Left lung (tissue), 10 donors: ENCODE data around the gene SDK1. TPM values are rescaled to one million over a fixed set of nuclear protein-coding genes. Genes with fewer than 3 reads are reported as not detected.

Experiments used
- ATAC-seq: fragments of 200-7000 bp; cut with Tn5 transposase; one replicate; pipeline ENCODE4 v1.9.1; 2020; ENCODE audit warnings: moderate library complexity
- DNase-seq, 4 donors: peaks; one replicate each; pipeline ENCODE4 v3.0.0-alpha.2; 2013 to 2020
- H3K27ac ChIP-seq, 2 donors: fragments of 200-600 bp; sonication (generic) in 1 of 2; one replicate each; pipeline versions ENCODE4 v1.5.0 to v1.8.0; 2020 to 2021
- H3K27me3 ChIP-seq, 2 donors: fragments of 200-600 bp; sonication (generic) in 1 of 2; one replicate each; pipeline versions ENCODE4 v1.5.0 to v1.8.0; 2020 to 2021
- H3K36me3 ChIP-seq, 2 donors: fragments of 200-600 bp; sonication (generic) in 1 of 2; one replicate each; pipeline versions ENCODE4 v1.5.0 to v1.8.0; 2020 to 2021
- H3K4me1 ChIP-seq, 2 donors: fragments of 200-600 bp; one replicate each; pipeline ENCODE4 v1.8.0; 2021
- H3K4me3 ChIP-seq, 2 donors: fragments of 200-600 bp; sonication (generic) in 1 of 2; one replicate each; pipeline versions ENCODE4 v1.5.0 to v1.8.0; 2020 to 2021; ENCODE audit warnings: mild to moderate bottlenecking in 1 of 2
- H3K9me3 ChIP-seq, 2 donors: fragments of 200-600 bp; sonication (generic) in 1 of 2; one replicate each; pipeline versions ENCODE4 v1.5.0 to v1.8.0; 2020 to 2021
- intact Hi-C, 2 donors: fragments of 100-400 bp; cut with DNase I; formaldehyde crosslinking; loops; one replicate each; pipeline versions ENCODE4 v1.11.2 to v1.14.2; 2022
- polyA plus RNA-seq, 6 donors: library from polyadenylated mRNA; unstranded; fragments of 120-200 nt; gene quantifications; one replicate each; pipeline ENCODE4 v1.2.1, GENCODE V29; 2013; ENCODE audit not compliant: insufficient read length in 6 of 6
- total RNA-seq, 2 donors: library from RNA; stranded (reverse); fragmentation: NEBNext Ultra II Directional; extraction: Animal tissue kit (Norgen Biotek cat#: 25700); gene quantifications; one replicate each; pipeline ENCODE4 v1.2.1, GENCODE V29; 2021
- TF ChIP-seq, protein P1 (sequence below), 2 donors: fragments of 200-600 bp; sonication (generic) in 1 of 2; IDR thresholded peaks; one replicate each; pipeline versions ENCODE4 v1.5.0 to v1.8.0; 2021; ENCODE audit warnings: antibody characterized with exemption in 2 of 2
- donor health status: DM: no; HTN: yes; CAD: no.
- donor health status: DM: no; HTN: no; CAD: no.

SDK1 gene
- total and polyA plus RNA-seq, 8 donors, result 5.5 to 17.6 (median 13.0) TPM

DNA sequence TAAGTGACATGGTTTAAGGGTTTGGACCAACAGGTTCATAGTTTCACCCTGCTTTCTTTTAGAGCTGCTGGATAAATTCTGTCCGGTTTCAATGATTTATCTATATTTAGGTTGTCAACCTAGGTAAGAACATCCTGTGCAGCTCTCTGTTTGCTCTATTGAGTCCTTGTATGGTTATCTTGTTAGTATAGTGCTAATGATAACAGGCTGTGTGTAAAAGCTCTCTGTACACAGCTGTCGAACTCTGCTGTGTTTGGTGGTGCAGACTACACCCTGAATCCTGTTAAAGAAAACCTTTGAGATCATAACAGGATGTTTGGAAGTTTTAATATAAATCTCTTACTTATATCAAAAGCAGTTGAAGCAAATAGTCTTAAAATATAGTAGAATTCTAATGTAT is 219.2 kb downstream of the SDK1 start:
- H3K27me3 ChIP-seq, result no peaks in the 10 kb centered on the region
- intact Hi-C loops, result no loop called here
- no peaks in the 10 kb centered on the region for H3K4me1 ChIP-seq
- H3K27ac ChIP-seq, result no peak overlapping the region
- TF ChIP-seq, protein P1, sequence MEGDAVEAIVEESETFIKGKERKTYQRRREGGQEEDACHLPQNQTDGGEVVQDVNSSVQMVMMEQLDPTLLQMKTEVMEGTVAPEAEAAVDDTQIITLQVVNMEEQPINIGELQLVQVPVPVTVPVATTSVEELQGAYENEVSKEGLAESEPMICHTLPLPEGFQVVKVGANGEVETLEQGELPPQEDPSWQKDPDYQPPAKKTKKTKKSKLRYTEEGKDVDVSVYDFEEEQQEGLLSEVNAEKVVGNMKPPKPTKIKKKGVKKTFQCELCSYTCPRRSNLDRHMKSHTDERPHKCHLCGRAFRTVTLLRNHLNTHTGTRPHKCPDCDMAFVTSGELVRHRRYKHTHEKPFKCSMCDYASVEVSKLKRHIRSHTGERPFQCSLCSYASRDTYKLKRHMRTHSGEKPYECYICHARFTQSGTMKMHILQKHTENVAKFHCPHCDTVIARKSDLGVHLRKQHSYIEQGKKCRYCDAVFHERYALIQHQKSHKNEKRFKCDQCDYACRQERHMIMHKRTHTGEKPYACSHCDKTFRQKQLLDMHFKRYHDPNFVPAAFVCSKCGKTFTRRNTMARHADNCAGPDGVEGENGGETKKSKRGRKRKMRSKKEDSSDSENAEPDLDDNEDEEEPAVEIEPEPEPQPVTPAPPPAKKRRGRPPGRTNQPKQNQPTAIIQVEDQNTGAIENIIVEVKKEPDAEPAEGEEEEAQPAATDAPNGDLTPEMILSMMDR (IDR thresholded peaks at IDR 0.05), result no peak
- no peak for ATAC-seq
- no peak overlapping the region for H3K4me3 ChIP-seq
- DNase-seq, result no peak
- H3K9me3 ChIP-seq, result no peaks in the 10 kb centered on the region
- no peaks in the 10 kb centered on the region for H3K36me3 ChIP-seq

DNA sequence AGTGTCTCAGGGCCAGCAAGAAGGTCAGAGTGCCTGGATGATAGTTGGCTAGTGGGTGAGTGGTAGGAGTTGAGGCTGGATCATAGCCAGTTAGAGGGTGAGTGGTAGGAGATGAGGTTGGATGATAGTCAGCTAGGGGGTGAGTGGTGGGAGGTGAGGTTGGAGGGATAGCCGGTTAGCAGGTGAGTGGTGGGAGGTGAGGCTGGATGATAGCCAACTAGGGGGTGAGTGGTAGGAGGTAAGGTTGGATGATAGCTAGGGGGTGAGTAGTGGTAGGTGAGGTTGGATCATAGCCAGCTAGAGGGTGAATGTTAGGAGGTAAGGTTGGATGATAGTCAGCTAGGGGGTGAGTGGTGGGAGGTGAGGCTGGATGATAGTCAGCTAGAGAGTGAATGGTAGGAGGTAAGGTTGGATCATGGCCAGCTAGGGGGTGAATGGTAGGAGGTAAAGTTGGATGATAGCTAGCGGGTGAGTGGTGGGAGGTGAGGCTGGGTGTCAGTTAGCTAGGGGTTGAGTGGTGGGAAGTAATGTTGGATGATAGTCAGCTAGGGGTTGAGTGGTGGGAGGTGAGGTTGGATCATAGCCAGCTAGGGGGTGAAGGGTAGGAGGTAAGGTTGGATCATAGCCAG is 226.6 kb downstream of the SDK1 start:
- no peaks in the 10 kb centered on the region for H3K4me1 ChIP-seq
- intact Hi-C loops, result no loop called here
- no peaks in the 10 kb centered on the region for H3K36me3 ChIP-seq
- H3K4me3 ChIP-seq, result no peak overlapping the region
- TF ChIP-seq, protein P1 (IDR thresholded peaks at IDR 0.05), result no peak
- no peaks in the 10 kb centered on the region for H3K9me3 ChIP-seq
- ATAC-seq, result no peak
- DNase-seq, result no peak
- no peaks in the 10 kb centered on the region for H3K27me3 ChIP-seq
- no peak overlapping the region for H3K27ac ChIP-seq

DNA sequence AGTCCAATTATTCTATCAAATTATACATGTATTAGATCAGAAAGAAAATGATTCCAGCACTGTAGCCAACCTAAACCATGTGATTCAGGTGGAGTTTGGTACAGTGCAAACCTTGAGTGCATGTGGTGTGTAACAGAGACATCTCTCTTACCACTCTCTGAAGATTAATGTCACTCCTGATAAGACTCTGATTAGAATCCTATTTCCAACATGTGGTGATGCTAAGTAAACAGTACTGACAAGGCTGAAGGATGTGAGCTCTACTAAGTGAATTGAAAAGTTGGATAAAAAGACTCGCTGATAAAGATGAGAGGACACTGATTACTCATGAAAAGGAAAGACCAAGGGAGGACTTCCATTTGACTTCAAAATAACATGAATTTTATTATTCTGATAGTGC is 232.0 kb downstream of the SDK1 start:
- H3K36me3 ChIP-seq, result no peaks in the 10 kb centered on the region
- H3K27me3 ChIP-seq, result no peaks in the 10 kb centered on the region
- H3K4me3 ChIP-seq, result no peak overlapping the region
- DNase-seq (no peak), ATAC-seq (no peak)
- H3K9me3 ChIP-seq, result no peaks in the 10 kb centered on the region
- H3K4me1 ChIP-seq, result no peaks in the 10 kb centered on the region
- H3K27ac ChIP-seq, result no peak overlapping the region
- intact Hi-C loops, result no loop called here
- TF ChIP-seq, protein P1 (IDR thresholded peaks at IDR 0.05), result no peak

DNA sequence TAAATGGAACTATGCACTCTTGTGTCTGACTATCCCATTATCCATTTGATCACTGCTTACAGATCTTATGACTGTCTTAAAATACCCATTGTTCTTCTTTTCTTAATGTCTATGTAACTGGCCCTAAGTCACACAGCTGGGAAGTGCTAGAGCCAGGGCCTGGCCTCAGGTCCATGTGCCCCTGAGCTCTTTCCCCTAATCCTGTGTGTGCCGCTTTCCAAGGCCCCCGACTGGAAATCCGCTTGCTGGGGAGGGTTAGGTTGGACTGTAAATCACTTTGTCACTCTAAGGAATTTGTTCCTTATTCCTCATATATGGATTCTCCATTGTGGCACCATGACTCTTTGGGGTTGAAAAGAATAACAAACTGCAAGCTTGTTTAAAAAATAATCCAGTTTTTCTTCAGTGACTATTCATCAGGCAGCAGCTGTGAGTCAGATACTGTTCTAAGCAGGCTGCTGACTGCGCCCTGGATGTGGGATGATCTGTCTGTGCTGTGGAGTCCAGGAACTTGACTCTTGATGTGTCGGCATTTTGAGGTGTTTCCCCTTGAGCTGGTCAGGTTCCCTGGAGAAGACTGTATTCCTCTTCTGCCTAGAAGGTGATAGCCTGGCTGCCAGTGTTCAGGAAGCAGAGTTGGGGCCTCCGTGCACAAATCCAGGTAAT is 236.3 kb downstream of the SDK1 start:
- no peak overlapping the region for H3K4me3 ChIP-seq
- ATAC-seq (peak; percentile 53), DNase-seq (no peak)

DNA sequence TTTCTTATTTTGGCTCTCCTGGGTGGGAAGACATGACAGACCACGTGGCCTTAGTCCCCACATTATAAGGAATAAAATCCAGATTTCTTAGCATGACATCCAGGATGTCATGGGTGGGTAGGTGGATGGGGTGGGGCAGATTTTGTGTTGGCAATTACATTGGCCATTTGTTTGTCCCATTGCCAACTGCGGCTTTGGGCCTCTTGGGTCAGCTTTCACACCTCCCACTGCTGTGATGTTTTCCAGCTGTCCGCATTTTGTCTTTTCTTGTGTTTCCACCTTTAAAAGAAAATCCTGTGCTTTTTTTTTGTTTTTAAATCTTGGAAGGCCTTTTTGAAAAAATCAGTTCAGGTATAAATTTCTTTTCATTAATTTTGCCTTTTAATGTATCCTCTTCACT is 237.0 kb downstream of the SDK1 start:
- no peak overlapping the region for H3K27ac ChIP-seq
- TF ChIP-seq, protein P1 (IDR thresholded peaks at IDR 0.05), result no peak
- ATAC-seq (no peak), DNase-seq (no peak)
- H3K4me1 ChIP-seq, result no peaks in the 10 kb centered on the region
- no peaks in the 10 kb centered on the region for H3K27me3 ChIP-seq
- intact Hi-C loops, result no loop called here
- no peaks in the 10 kb centered on the region for H3K36me3 ChIP-seq
- H3K9me3 ChIP-seq, result no peaks in the 10 kb centered on the region
- no peak overlapping the region for H3K4me3 ChIP-seq

More for the DNA sequence above, 236.3 kb downstream of the SDK1 start:
- Histone ChIP-seq H3K36me3 (no peaks in the 10 kb centered on the region), H3K4me1 (no peaks in the 10 kb centered on the region), H3K9me3 (no peaks in the 10 kb centered on the region), H3K27ac (no peak overlapping the region), H3K27me3 (no peaks in the 10 kb centered on the region)
- TF ChIP-seq, protein P1 (IDR thresholded peaks at IDR 0.05), result no peak
- intact Hi-C loops, result no loop called here
